ENCODE data around the gene PPAT. TPM values are rescaled to one million over a fixed set of nuclear protein-coding genes. Genes with fewer than 3 reads are reported as not detected.
"Not testable (repeated sequence)": the region's sequence is repeated elsewhere in the genome, so short reads cannot be mapped to it uniquely, and the experiment has no call there.

Gene PPAT
- polyA plus RNA-seq, 12 donors = 6.9 to 17.5 (median 13.4) TPM; not detected in 1

- peak; percentile 98 for DNase-seq
Measured at GRCh38 chr4:56387023-56388001, 48.1 kb downstream of the PPAT start, which contains the start of gene AASDH. Gene AASDH (minus strand): TSS chr4:56387491. CDS start chr4:56384299, 3,192 bp downstream.

GRCh38 chr4:56386091-56386490, 49.3 kb downstream of the PPAT start:
- no peak for DNase-seq

- no peak for DNase-seq
Measured at GRCh38 chr4:56375458-56375857, 60.0 kb downstream of the PPAT start.

- DNase-seq = no peak
Measured at GRCh38 chr4:56374956-56375355, 60.5 kb downstream of the PPAT start.

GRCh38 chr4:56372774-56373173, 62.6 kb downstream of the PPAT start:
- DNase-seq = no peak

- no peak for DNase-seq
Measured at GRCh38 chr4:56371426-56372220, 63.8 kb downstream of the PPAT start.

GRCh38 chr4:56370377-56370776, 65.0 kb downstream of the PPAT start:
- DNase-seq = no peak

GRCh38 chr4:56362981-56363380, 72.4 kb downstream of the PPAT start:
- DNase-seq = not testable (repeated sequence)

- DNase-seq = no peak
Measured at GRCh38 chr4:56360071-56360470, 75.3 kb downstream of the PPAT start.

GRCh38 chr4:56356650-56357049, 78.8 kb downstream of the PPAT start:
- DNase-seq = no peak

GRCh38 chr4:56348576-56348975, 86.8 kb downstream of the PPAT start:
- DNase-seq = no peak

- DNase-seq = no peak
Measured at GRCh38 chr4:56345458-56345857, 90.0 kb downstream of the PPAT start.

Other genes starting within 250 kb of the PPAT start
- gene AASDH, start 48.1 kb downstream of the PPAT start, polyA plus RNA-seq (ENCODE audit: insufficient read length in 12 of 12) = 10 to 100 TPM in 9 of 12 donors, 1 to 10 TPM in 2, not detected in 1; 5.9 to 22.0 (median 12.9) TPM
- 10 to 100 TPM in 11 of 12 donors, not detected in 1; 51.8 to 80.7 (median 70.3) TPM for gene PAICS, start 645 bp upstream of the PPAT start, polyA plus RNA-seq (ENCODE audit: insufficient read length in 12 of 12)
- 100 to 1,000 TPM in 1 of 12 donors, 10 to 100 TPM in 10, not detected in 1; 63.2 to 139 (median 81.5) TPM for gene SRP72, start 32.0 kb upstream of the PPAT start, polyA plus RNA-seq (ENCODE audit: insufficient read length in 12 of 12)
- under 1 TPM in 10 of 12 donors, not detected in 2; 0.11 to 0.57 (median 0.34) TPM for gene ARL9, start 70.2 kb upstream of the PPAT start, polyA plus RNA-seq (ENCODE audit: insufficient read length in 12 of 12)
- gene HOPX, start 245.7 kb upstream of the PPAT start, polyA plus RNA-seq (ENCODE audit: insufficient read length in 12 of 12) = 10 to 100 TPM in 11 of 12 donors, not detected in 1; 16.9 to 39.2 (median 29.5) TPM